Keratinocyte (primary cell): ENCODE data around the gene CLEC16A. TPM values are rescaled to one million over a fixed set of nuclear protein-coding genes. Genes with fewer than 3 reads are reported as not detected.

ENCODE experiments used
- DNase-seq: peaks from one replicate; pipeline ENCODE4 v3.0.0-alpha.2; 2011; ENCODE audit warnings: low read depth, missing footprints, low spot score
- FAIRE-seq: peaks from 2 replicates; lab custom pipeline; 2011; peaks lifted over from hg19 to GRCh38; lab: Jason Lieb, UNC
- H2AFZ ChIP-seq: 2 replicates; pipeline ENCODE4 v1.6.0; 2012; ENCODE audit warnings: low read length, control low read depth, inconsistent platforms; ENCODE audit not compliant: control insufficient read depth
- H3K27ac ChIP-seq: 2 replicates; pipeline ENCODE4 v1.5.1; 2011; ENCODE audit warnings: low read length; ENCODE audit not compliant: control insufficient read depth, insufficient read depth
- H3K27me3 ChIP-seq: 3 replicates; pipeline ENCODE4 v1.6.0; 2011; ENCODE audit warnings: low read length; ENCODE audit not compliant: control insufficient read depth, insufficient read depth; ENCODE audit errors: extremely low read depth
- H3K36me3 ChIP-seq, 2 experiments: 2 replicates in 1 of 2; 3 replicates in 1 of 2; pipeline ENCODE4 v1.5.1; 2011; ENCODE audit warnings: low read length in 2 of 2, mild to moderate bottlenecking in 1 of 2; ENCODE audit not compliant: control insufficient read depth in 2 of 2, insufficient read depth in 2 of 2; ENCODE audit errors: extremely low read depth in 1 of 2
- H3K4me1 ChIP-seq: 3 replicates; pipeline ENCODE4 v1.5.1; 2011; ENCODE audit warnings: low read length; ENCODE audit not compliant: control insufficient read depth, insufficient read depth; ENCODE audit errors: extremely low read depth
- H3K4me2 ChIP-seq: 3 replicates; pipeline ENCODE4 v1.6.0; 2011; ENCODE audit warnings: low read depth, low read length; ENCODE audit not compliant: control insufficient read depth, insufficient read depth; ENCODE audit errors: extremely low read depth
- H3K4me3 ChIP-seq, 3 experiments: fragments of 200-600 bp in 1 of 3; sonication (generic) in 1 of 3; 2 replicates in 2 of 3; 3 replicates in 1 of 3; pipeline ENCODE4 v1.5.1; 2011 to 2016; ENCODE audit warnings: low read length in 3 of 3, mild to moderate bottlenecking in 3 of 3, control low read depth in 2 of 3, inconsistent platforms in 1 of 3, low read depth in 1 of 3, mixed read lengths in 1 of 3, mixed run types in 1 of 3, moderate library complexity in 1 of 3; ENCODE audit not compliant: control insufficient read depth in 2 of 3, insufficient read depth in 2 of 3; ENCODE audit errors: extremely low read depth in 1 of 3
- H3K79me2 ChIP-seq: 2 replicates; pipeline ENCODE4 v1.6.0; 2012; ENCODE audit warnings: low read length; ENCODE audit not compliant: control insufficient read depth, insufficient read depth
- H3K9ac ChIP-seq: 3 replicates; pipeline ENCODE4 v1.6.0; 2011; ENCODE audit warnings: low read length; ENCODE audit not compliant: control insufficient read depth, insufficient read depth; ENCODE audit errors: extremely low read depth
- H3K9me1 ChIP-seq: 3 replicates; pipeline ENCODE4 v1.6.0; 2011; ENCODE audit warnings: low read length; ENCODE audit not compliant: control insufficient read depth, insufficient read depth; ENCODE audit errors: extremely low read depth
- H3K9me3 ChIP-seq: 2 replicates; pipeline ENCODE4 v1.5.1; 2012; ENCODE audit warnings: low read depth, low read length; ENCODE audit not compliant: control insufficient read depth
- H4K20me1 ChIP-seq: 3 replicates; pipeline ENCODE4 v1.6.0; 2011; ENCODE audit warnings: low read length; ENCODE audit not compliant: control insufficient read depth, insufficient read depth; ENCODE audit errors: extremely low read depth
- EZH2 ChIP-seq: IDR thresholded peaks from one replicate; pipeline ENCODE4 v1.6.1; 2012; ENCODE audit warnings: inconsistent platforms, mild to moderate bottlenecking, low read length, moderate library complexity
- dilution Hi-C: fragments of 300-500 bp; cut with MboI; formaldehyde crosslinking; loops from one replicate; pipeline ENCODE4 v1.7.0; 2020; ENCODE audit warnings: low sequenced_read_pairs; ENCODE audit not compliant: extremely low pct_ligation_motif_present
- polyA plus RNA-seq, 5 experiments: library from polyadenylated mRNA; depleted of rRNA in 3 of 5; stranded (reverse) in 3 of 5; stranded (forward) in 1 of 5; unstranded in 1 of 5; fragments of >200 nt; gene quantifications; 1 replicate in 1 of 5; 2 replicates in 3 of 5; 3 replicates in 1 of 5; pipeline versions ENCODE4 v1.2.1 to v1.2.3, GENCODE V29; 2011 to 2012; ENCODE audit warnings: missing spikeins in 2 of 5, low read depth in 1 of 5, low replicate concordance in 1 of 5
- TF ChIP-seq, protein P1 (sequence below), 3 experiments: IDR thresholded peaks in 1 of 3; conservative IDR thresholded peaks in 1 of 3; optimal IDR thresholded peaks in 1 of 3; 2 replicates in 2 of 3; 3 replicates in 1 of 3; pipeline versions ENCODE3 to v1.5.1; 2011; ENCODE audit warnings: low read length in 3 of 3, mild to moderate bottlenecking in 3 of 3, moderate library complexity in 2 of 3, control low read depth in 1 of 3, inconsistent platforms in 1 of 3; ENCODE audit not compliant: insufficient read depth in 2 of 3; ENCODE audit errors: extremely low read depth in 1 of 3

Gene CLEC16A
- polyA plus RNA-seq, 1 donor (not counting 4 experiments of a cell fraction or from before 2014, with no cell fraction given) = 9.5 TPM

- no peak for FAIRE-seq
- dilution Hi-C loops = no loop called here
- H3K9ac ChIP-seq = no peak overlapping the region
- H4K20me1 ChIP-seq = no peaks in the 10 kb centered on the region
- H2AFZ ChIP-seq = no peak overlapping the region
- H3K9me3 ChIP-seq = no peaks in the 10 kb centered on the region
- no peak overlapping the region for H3K27ac ChIP-seq
- no peak for DNase-seq
- H3K27me3 ChIP-seq = no peaks in the 10 kb centered on the region
- H3K79me2 ChIP-seq = no peaks in the 10 kb centered on the region
- peaks cover 37% of the 10 kb centered on the region for H3K4me1 ChIP-seq
- H3K9me1 ChIP-seq = peaks cover 3% of the 10 kb centered on the region
- TF ChIP-seq, protein P1, sequence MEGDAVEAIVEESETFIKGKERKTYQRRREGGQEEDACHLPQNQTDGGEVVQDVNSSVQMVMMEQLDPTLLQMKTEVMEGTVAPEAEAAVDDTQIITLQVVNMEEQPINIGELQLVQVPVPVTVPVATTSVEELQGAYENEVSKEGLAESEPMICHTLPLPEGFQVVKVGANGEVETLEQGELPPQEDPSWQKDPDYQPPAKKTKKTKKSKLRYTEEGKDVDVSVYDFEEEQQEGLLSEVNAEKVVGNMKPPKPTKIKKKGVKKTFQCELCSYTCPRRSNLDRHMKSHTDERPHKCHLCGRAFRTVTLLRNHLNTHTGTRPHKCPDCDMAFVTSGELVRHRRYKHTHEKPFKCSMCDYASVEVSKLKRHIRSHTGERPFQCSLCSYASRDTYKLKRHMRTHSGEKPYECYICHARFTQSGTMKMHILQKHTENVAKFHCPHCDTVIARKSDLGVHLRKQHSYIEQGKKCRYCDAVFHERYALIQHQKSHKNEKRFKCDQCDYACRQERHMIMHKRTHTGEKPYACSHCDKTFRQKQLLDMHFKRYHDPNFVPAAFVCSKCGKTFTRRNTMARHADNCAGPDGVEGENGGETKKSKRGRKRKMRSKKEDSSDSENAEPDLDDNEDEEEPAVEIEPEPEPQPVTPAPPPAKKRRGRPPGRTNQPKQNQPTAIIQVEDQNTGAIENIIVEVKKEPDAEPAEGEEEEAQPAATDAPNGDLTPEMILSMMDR (optimal IDR thresholded peaks at IDR 0.05 in 1 of 3, IDR thresholded peaks at IDR 0.05 in 1 of 3, conservative IDR thresholded peaks at IDR 0.05 in 1 of 3; ENCODE audit: extremely low read depth in 1 of 3, insufficient read depth in 2 of 3, low read length in 3 of 3) = no peak
- TF ChIP-seq EZH2 = no peak
- peaks cover 1 to 3% of the 10 kb centered on the region in 2 experiments for H3K36me3 ChIP-seq
- no peak overlapping the region for H3K4me2 ChIP-seq
- no peak overlapping the region for H3K4me3 ChIP-seq
Observed at GRCh38 chr16:11003141-11003540, 58.8 kb downstream of the CLEC16A start.

DNA sequence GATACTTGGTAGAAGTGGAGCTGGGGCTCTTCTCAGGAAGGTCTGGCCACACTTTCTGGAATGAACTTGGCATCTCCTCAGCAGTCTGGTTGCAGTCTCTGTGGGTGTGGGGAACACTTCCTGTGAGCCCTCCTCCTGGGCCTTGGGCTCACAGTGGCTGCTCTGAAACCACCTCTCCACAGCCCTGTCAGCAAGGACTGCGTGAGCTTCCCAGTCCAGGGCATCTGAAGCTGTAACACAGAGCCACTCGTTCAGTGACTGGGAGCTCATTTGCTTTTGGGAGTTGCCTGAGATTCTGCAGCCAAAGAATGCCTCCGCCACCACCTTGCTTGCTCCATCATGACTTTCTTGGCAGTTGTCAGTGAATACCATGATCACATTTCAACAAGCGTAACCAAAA lies 60.0 kb downstream of the CLEC16A start:
- no peaks in the 10 kb centered on the region for H3K79me2 ChIP-seq
- no peak overlapping the region for H3K9ac ChIP-seq

More for the DNA sequence above, 60.0 kb downstream of the CLEC16A start:
- Histone ChIP-seq H3K36me3 (peaks cover 1 to 3% of the 10 kb centered on the region in 2 experiments), H3K4me3 (no peak overlapping the region), H3K4me1 (peaks cover 44% of the 10 kb centered on the region), H4K20me1 (no peaks in the 10 kb centered on the region), H3K27ac (peak overlapping the region; percentile 73), H3K4me2 (no peak overlapping the region), H3K9me1 (peaks cover 3% of the 10 kb centered on the region), H3K9me3 (no peaks in the 10 kb centered on the region), H2AFZ (no peak overlapping the region), H3K27me3 (no peaks in the 10 kb centered on the region)
- FAIRE-seq (peak; percentile 60), DNase-seq (no peak)
- dilution Hi-C loops = no loop called here
- TF ChIP-seq, protein P1 (optimal IDR thresholded peaks at IDR 0.05 in 1 of 3, IDR thresholded peaks at IDR 0.05 in 1 of 3, conservative IDR thresholded peaks at IDR 0.05 in 1 of 3; ENCODE audit: extremely low read depth in 1 of 3, insufficient read depth in 2 of 3, low read length in 3 of 3) = no peak
- TF ChIP-seq EZH2 = no peak
